Esophagus muscularis mucosa (tissue), 4 donors: ENCODE measurements around the gene CORIN.

Source experiments
- CTCF ChIP-seq, 3 experiments: fragments of 200-600 bp in 2 of 3; fragments of 450-650 bp in 1 of 3; sonication (generic) in 2 of 3; IDR thresholded peaks; one replicate each; pipeline ENCODE4 v1.5.1; 2017 to 2019; ENCODE audit warnings: antibody characterized with exemption in 3 of 3, mild to moderate bottlenecking in 2 of 3, moderate library complexity in 1 of 3
- EP300 ChIP-seq: sonication (generic); formaldehyde crosslinking; IDR thresholded peaks from one replicate; pipeline ENCODE4 v1.6.1; 2017; ENCODE audit warnings: antibody characterized with exemption
- POLR2A ChIP-seq: fragments of 450-650 bp; IDR thresholded peaks from one replicate; pipeline ENCODE4 v1.6.1; 2017; ENCODE audit warnings: antibody characterized with exemption, moderate library complexity, mild to moderate bottlenecking, low read depth
- POLR2AphosphoS5 ChIP-seq, 2 donors: sonication (generic); formaldehyde crosslinking; IDR thresholded peaks; one replicate each; pipeline ENCODE4 v1.6.1; 2017; ENCODE audit warnings: antibody characterized with exemption in 2 of 2

DNA sequence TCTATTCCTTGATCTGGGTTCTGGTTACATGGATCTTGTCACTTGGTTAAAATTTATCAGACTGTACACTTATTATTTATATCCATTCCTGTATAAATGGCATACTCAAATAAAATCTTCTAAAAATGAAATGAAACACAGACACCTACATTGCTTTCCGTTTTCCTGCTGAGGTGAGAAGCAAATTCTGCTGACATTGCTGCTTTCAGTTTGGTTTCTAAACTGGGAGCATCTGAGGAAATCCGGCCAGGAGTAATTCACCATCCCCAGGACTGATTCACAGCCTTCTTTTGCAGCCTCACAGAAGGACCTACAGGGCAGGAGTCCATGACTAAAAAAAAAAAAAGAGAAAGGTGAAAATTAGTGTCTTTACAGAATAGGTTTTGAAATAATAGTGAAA, 93.6 kb downstream of the CORIN start:
- no peak for TF ChIP-seq POLR2AphosphoS5 (IDR thresholded peaks at IDR 0.05)
- TF ChIP-seq EP300 = no peak
- TF ChIP-seq CTCF (IDR thresholded peaks at IDR 0.05) = no peak
- no peak for TF ChIP-seq POLR2A
